Spleen (tissue), 7 donors: ENCODE measurements around the gene SDCBP2.

Experiments
- CTCF ChIP-seq, 11 experiments: fragments of 200-600 bp in 7 of 11; fragments of 450-650 bp in 4 of 11; sonication (generic) in 4 of 11; IDR thresholded peaks in 8 of 11; conservative IDR thresholded peaks in 3 of 11; 1 replicate in 7 of 11; 2 replicates in 4 of 11; pipeline versions ENCODE4 v1.4.0 to v1.8.0; 2016 to 2021; ENCODE audit warnings: antibody characterized with exemption in 11 of 11, inconsistent platforms in 4 of 11, mild to moderate bottlenecking in 1 of 11
- POLR2A ChIP-seq, 3 donors: fragments of 450-650 bp; IDR thresholded peaks; one replicate each; pipeline ENCODE4 v1.5.1; 2017; ENCODE audit warnings: antibody characterized with exemption in 3 of 3, mild to moderate bottlenecking in 1 of 3
- donor health status: DM: no; HTN: no; CAD: no; lungs with moderate emphysema.
- donor health status: DM: no; HTN: no; CAD: no.
- donor health status: DM: no; HTN: no; CAD: no.

GRCh38 chr20:1337441-1337840 is 8.5 kb upstream of the SDCBP2 start:
- no peak for TF ChIP-seq CTCF (IDR thresholded peaks at IDR 0.05 in 8 of 11, conservative IDR thresholded peaks at IDR 0.05 in 3 of 11)
- no peak for TF ChIP-seq POLR2A (IDR thresholded peaks at IDR 0.05)
